ENCODE measurements around the gene GOLT1B. TPM values are rescaled to one million over a fixed set of nuclear protein-coding genes. Genes with fewer than 3 reads are reported as not detected.

The GOLT1B gene
- total and polyA plus RNA-seq, 2 of the 13 experiments (the other 11 are each of a cell fraction or from before 2014, with no cell fraction given) = 23.6 to 38.4 TPM

- TF ChIP-seq, protein P1, sequence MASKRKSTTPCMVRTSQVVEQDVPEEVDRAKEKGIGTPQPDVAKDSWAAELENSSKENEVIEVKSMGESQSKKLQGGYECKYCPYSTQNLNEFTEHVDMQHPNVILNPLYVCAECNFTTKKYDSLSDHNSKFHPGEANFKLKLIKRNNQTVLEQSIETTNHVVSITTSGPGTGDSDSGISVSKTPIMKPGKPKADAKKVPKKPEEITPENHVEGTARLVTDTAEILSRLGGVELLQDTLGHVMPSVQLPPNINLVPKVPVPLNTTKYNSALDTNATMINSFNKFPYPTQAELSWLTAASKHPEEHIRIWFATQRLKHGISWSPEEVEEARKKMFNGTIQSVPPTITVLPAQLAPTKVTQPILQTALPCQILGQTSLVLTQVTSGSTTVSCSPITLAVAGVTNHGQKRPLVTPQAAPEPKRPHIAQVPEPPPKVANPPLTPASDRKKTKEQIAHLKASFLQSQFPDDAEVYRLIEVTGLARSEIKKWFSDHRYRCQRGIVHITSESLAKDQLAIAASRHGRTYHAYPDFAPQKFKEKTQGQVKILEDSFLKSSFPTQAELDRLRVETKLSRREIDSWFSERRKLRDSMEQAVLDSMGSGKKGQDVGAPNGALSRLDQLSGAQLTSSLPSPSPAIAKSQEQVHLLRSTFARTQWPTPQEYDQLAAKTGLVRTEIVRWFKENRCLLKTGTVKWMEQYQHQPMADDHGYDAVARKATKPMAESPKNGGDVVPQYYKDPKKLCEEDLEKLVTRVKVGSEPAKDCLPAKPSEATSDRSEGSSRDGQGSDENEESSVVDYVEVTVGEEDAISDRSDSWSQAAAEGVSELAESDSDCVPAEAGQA (IDR thresholded peaks at IDR 0.05; ENCODE audit: low read depth) = no peak
- TF ChIP-seq, protein P1 (CRISPR knock-in tag; IDR thresholded peaks at IDR 0.05; ENCODE audit: borderline replicate concordance) = no peak
- no peak for TF ChIP-seq ZNF501 (CRISPR knock-in tag; IDR thresholded peaks at IDR 0.05)
- TF ChIP-seq NCOA1 (CRISPR knock-in tag; IDR thresholded peaks at IDR 0.05) = no peak
- no peak for TF ChIP-seq ZNF317 (CRISPR knock-in tag; IDR thresholded peaks at IDR 0.05)
- no peak for TF ChIP-seq SNAI1 (CRISPR knock-in tag; IDR thresholded peaks at IDR 0.05; ENCODE audit: borderline replicate concordance)
- no peak for TF ChIP-seq SUZ12 (IDR thresholded peaks at IDR 0.05; ENCODE audit: low read depth, low read length)
- TF ChIP-seq ZFP36L1 (CRISPR knock-in tag; IDR thresholded peaks at IDR 0.05) = no peak
Observed at GRCh38 chr12:21505888-21506287, 4.3 kb downstream of the GOLT1B start (continued).

- intact Hi-C loops (cut with micrococcal nuclease; ENCODE audit: unreplicated experiment) (loop anchor here (10.0 kb wide), 1 partner anchor 147 kb away; the partner anchor contains the start of gene LDHB), in situ Hi-C loops (cut with HindIII; ENCODE audit: extremely low pct_ligation_motif_present, low pct_unique_long_range_greater_than_20kb) (loop anchor here (25.0 kb wide), 1 partner anchor 529 kb away; the partner anchor contains the start of gene CMAS)
- no peak for TF ChIP-seq KDM4B (CRISPR knock-in tag; IDR thresholded peaks at IDR 0.05)
- TF ChIP-seq ZNF784 (CRISPR knock-in tag; IDR thresholded peaks at IDR 0.05; ENCODE audit: borderline replicate concordance) = no peak
- TF ChIP-seq ZNF225 (CRISPR knock-in tag; IDR thresholded peaks at IDR 0.05) = no peak
- TF ChIP-seq KLF12 (CRISPR knock-in tag; IDR thresholded peaks at IDR 0.05; ENCODE audit: borderline replicate concordance) = no peak
- TF ChIP-seq, protein P2, sequence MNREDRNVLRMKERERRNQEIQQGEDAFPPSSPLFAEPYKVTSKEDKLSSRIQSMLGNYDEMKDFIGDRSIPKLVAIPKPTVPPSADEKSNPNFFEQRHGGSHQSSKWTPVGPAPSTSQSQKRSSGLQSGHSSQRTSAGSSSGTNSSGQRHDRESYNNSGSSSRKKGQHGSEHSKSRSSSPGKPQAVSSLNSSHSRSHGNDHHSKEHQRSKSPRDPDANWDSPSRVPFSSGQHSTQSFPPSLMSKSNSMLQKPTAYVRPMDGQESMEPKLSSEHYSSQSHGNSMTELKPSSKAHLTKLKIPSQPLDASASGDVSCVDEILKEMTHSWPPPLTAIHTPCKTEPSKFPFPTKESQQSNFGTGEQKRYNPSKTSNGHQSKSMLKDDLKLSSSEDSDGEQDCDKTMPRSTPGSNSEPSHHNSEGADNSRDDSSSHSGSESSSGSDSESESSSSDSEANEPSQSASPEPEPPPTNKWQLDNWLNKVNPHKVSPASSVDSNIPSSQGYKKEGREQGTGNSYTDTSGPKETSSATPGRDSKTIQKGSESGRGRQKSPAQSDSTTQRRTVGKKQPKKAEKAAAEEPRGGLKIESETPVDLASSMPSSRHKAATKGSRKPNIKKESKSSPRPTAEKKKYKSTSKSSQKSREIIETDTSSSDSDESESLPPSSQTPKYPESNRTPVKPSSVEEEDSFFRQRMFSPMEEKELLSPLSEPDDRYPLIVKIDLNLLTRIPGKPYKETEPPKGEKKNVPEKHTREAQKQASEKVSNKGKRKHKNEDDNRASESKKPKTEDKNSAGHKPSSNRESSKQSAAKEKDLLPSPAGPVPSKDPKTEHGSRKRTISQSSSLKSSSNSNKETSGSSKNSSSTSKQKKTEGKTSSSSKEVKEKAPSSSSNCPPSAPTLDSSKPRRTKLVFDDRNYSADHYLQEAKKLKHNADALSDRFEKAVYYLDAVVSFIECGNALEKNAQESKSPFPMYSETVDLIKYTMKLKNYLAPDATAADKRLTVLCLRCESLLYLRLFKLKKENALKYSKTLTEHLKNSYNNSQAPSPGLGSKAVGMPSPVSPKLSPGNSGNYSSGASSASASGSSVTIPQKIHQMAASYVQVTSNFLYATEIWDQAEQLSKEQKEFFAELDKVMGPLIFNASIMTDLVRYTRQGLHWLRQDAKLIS (CRISPR knock-in tag; IDR thresholded peaks at IDR 0.05) = no peak
- no peak for TF ChIP-seq TOE1 (CRISPR knock-in tag; IDR thresholded peaks at IDR 0.05)
- ATAC-seq = no peak
- peaks cover 3% of the 10 kb centered on the region; the same call in 1 of the 2 replicates for H4K20me1 ChIP-seq (ENCODE audit: insufficient read depth, low read length)
- no peak for FAIRE-seq
- no peak overlapping the region for H2AFZ ChIP-seq (ENCODE audit: low read length)
- H3K4me3 ChIP-seq (replicated peaks in 1 of 3; ENCODE audit: insufficient read depth in 1 of 3, low read depth in 2 of 3, low read length in 3 of 3) = no peak overlapping the region
- no peaks in the 10 kb centered on the region for H3K9me3 ChIP-seq (ENCODE audit: low read length)
- no peak overlapping the region for H3K27ac ChIP-seq (ENCODE audit: extremely low read length, insufficient read depth, low read length)
- no peak overlapping the region for H3K4me2 ChIP-seq (ENCODE audit: low read depth, low read length)
- no peak overlapping the region for H3K9ac ChIP-seq (ENCODE audit: insufficient read depth, low read depth, low read length)
- WGBS (ENCODE audit: low lambda C conversion rate) = 93% methylated on average over 2 of the region's 2 CpGs
- H3K79me2 ChIP-seq (ENCODE audit: insufficient read depth, low read length) = peaks cover 41% of the 10 kb centered on the region
- H3K27me3 ChIP-seq (ENCODE audit: control insufficient read depth in 1 of 2, insufficient read depth in 2 of 2, low read length in 2 of 2) = no peaks in the 10 kb centered on the region
- POLR2A ChIA-PET = no interaction called here
- no peak for DNase-seq (ENCODE audit: low spot score)
- no TSS peak for BruUV-seq (replicated peaks)
- CTCF ChIA-PET (ENCODE audit: low intra/inter-chr PET ratio, low total read pairs) = no interaction called here
- peaks cover 18% of the 10 kb centered on the region for H3K4me1 ChIP-seq (ENCODE audit: insufficient read depth, low read length)
- peaks cover 2 to 32% of the 10 kb centered on the region in 2 experiments; a peak in 3 of 5 replicates for H3K36me3 ChIP-seq (replicated peaks in 1 of 2; ENCODE audit: control insufficient read depth in 1 of 2, insufficient read depth in 2 of 2, low read length in 2 of 2)
Observed at GRCh38 chr12:21507849-21508248, 6.3 kb downstream of the GOLT1B start.

Measured in HepG2 (cell line).